Measurements from ENCODE around the gene IGF2. TPM values are rescaled to one million over a fixed set of nuclear protein-coding genes. Genes with fewer than 3 reads are reported as not detected.
"Not testable (repeated sequence)": the region's sequence is repeated elsewhere in the genome, so short reads cannot be mapped to it uniquely, and the experiment has no call there.

The IGF2 gene
- total RNA-seq, 2 experiments from 2014 or later, result not detected

DNA sequence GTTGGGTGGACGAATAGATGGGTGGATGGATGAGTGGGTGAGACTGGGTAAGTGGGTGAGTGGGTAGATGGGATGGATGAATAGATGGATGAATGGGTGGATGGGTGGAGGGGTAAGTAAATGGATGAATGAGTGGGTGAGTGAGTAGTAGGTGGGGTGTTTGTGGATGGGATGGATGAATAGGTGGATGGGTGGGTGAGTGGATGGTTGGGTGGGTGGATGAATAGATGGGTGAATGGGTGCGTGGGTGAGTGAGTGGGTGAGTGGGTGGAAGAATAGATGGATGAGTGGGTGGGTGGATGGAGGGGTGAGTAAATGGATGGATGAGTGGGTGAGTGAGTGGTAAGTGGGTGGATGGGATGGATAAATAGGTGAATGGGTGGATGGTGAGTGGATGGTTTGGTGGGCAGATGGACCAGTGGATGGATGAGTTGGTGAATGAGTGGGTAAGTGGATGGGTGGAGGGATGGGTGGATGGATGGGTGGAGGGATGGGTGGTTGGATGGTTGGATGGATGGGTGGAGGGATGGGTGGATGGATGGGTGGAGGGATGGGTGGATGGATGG, 12.6 kb downstream of the IGF2 start:
- Histone ChIP-seq H3K9me3 (ENCODE audit: control insufficient read depth in 1 of 2, insufficient read depth in 1 of 2, low read length in 2 of 2) (peaks cover 0 to 14% of the 10 kb centered on the region in 2 experiments), H3K4me1 (ENCODE audit: insufficient read depth, low read length) (no peaks in the 10 kb centered on the region), H3K4me3 (ENCODE audit: low read length) (no peak overlapping the region), H3K36me3 (ENCODE audit: insufficient read depth, low read length) (no peaks in the 10 kb centered on the region), H3K27me3 (ENCODE audit: control insufficient read depth in 1 of 2, insufficient read depth in 2 of 2, low read length in 2 of 2) (peaks cover 0 to 7% of the 10 kb centered on the region in 2 experiments), H3K27ac (ENCODE audit: low read depth in 1 of 2, low read length in 2 of 2) (no peak overlapping the region)
- Mint-ChIP-seq H3K27ac (no peak overlapping the region), H3K9me3 (no peaks in the 10 kb centered on the region), H3K36me3 (ENCODE audit: low read depth) (no peaks in the 10 kb centered on the region), H3K27me3 (peaks cover 18% of the 10 kb centered on the region), H3K4me1 (ENCODE audit: low read depth) (no peaks in the 10 kb centered on the region), H3K4me3 (no peak overlapping the region)
- intact Hi-C loops (cut with DNase I, micrococcal nuclease), result no loop called here
- no peak for ATAC-seq (ENCODE audit: poor library complexity)
- TF ChIP-seq, protein P1, sequence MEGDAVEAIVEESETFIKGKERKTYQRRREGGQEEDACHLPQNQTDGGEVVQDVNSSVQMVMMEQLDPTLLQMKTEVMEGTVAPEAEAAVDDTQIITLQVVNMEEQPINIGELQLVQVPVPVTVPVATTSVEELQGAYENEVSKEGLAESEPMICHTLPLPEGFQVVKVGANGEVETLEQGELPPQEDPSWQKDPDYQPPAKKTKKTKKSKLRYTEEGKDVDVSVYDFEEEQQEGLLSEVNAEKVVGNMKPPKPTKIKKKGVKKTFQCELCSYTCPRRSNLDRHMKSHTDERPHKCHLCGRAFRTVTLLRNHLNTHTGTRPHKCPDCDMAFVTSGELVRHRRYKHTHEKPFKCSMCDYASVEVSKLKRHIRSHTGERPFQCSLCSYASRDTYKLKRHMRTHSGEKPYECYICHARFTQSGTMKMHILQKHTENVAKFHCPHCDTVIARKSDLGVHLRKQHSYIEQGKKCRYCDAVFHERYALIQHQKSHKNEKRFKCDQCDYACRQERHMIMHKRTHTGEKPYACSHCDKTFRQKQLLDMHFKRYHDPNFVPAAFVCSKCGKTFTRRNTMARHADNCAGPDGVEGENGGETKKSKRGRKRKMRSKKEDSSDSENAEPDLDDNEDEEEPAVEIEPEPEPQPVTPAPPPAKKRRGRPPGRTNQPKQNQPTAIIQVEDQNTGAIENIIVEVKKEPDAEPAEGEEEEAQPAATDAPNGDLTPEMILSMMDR (IDR thresholded peaks at IDR 0.05), result no peak
- DNase-seq, result no peak
- ChIA-PET POLR2A (no interaction called here), CTCF (no interaction called here)

GRCh38 chr11:2124736-2125484, 14.3 kb downstream of the IGF2 start:
- H3K4me3 Mint-ChIP-seq; H3K4me1 ChIP-seq (ENCODE audit: insufficient read depth, low read length); H3K27ac ChIP-seq (ENCODE audit: low read depth in 1 of 2, low read length in 2 of 2); DNase-seq; H3K36me3 Mint-ChIP-seq (ENCODE audit: low read depth); H3K4me3 ChIP-seq (ENCODE audit: low read length); H3K36me3 ChIP-seq (ENCODE audit: insufficient read depth, low read length); H3K4me1 Mint-ChIP-seq (ENCODE audit: low read depth); H3K9me3 Mint-ChIP-seq; POLR2A ChIA-PET; CTCF ChIA-PET; ATAC-seq (ENCODE audit: poor library complexity); intact Hi-C loops (cut with DNase I, micrococcal nuclease); H3K27ac Mint-ChIP-seq: not testable (repeated sequence)
- Histone ChIP-seq H3K27me3 (ENCODE audit: control insufficient read depth in 1 of 2, insufficient read depth in 2 of 2, low read length in 2 of 2) (peaks cover 0 to 18% of the 10 kb centered on the region in 2 experiments), H3K9me3 (ENCODE audit: control insufficient read depth in 1 of 2, insufficient read depth in 1 of 2, low read length in 2 of 2) (peaks cover 0 to 12% of the 10 kb centered on the region in 2 experiments)
- H3K27me3 Mint-ChIP-seq, result peaks cover 19% of the 10 kb centered on the region

DNA sequence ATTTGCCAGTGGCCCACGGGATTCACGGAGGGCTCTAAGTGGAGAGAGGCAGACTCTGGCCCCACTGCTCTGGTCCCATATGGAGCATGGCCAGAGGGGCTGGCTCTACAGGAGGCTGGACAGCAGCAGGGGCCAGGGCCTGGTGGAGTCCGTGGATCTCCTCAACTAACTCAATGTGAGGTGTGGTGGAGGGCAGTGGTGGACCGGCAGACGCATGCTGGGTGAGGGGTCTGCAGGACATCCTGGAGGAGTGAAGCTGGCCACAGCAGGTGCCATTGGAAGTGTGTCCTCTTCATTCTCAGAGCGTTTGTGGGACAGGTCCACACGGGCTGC, 15.6 kb downstream of the IGF2 start:
- Histone ChIP-seq H3K4me3 (ENCODE audit: low read length) (no peak overlapping the region), H3K27me3 (ENCODE audit: control insufficient read depth in 1 of 2, insufficient read depth in 2 of 2, low read length in 2 of 2) (peaks cover 0 to 18% of the 10 kb centered on the region in 2 experiments), H3K9me3 (ENCODE audit: control insufficient read depth in 1 of 2, insufficient read depth in 1 of 2, low read length in 2 of 2) (peaks cover 0 to 12% of the 10 kb centered on the region in 2 experiments), H3K4me1 (ENCODE audit: insufficient read depth, low read length) (no peaks in the 10 kb centered on the region), H3K36me3 (ENCODE audit: insufficient read depth, low read length) (no peaks in the 10 kb centered on the region), H3K27ac (ENCODE audit: low read depth in 1 of 2, low read length in 2 of 2) (no peak overlapping the region)
- Mint-ChIP-seq H3K4me3 (no peak overlapping the region), H3K9me3 (no peaks in the 10 kb centered on the region), H3K27ac (no peak overlapping the region), H3K4me1 (ENCODE audit: low read depth) (no peaks in the 10 kb centered on the region), H3K27me3 (peaks cover 22% of the 10 kb centered on the region), H3K36me3 (ENCODE audit: low read depth) (no peaks in the 10 kb centered on the region)
- CTCF ChIA-PET, result no interaction called here
- ATAC-seq (ENCODE audit: poor library complexity) (no peak), DNase-seq (no peak)
- intact Hi-C loops (cut with DNase I, micrococcal nuclease), result no loop called here
- TF ChIP-seq, protein P1 (IDR thresholded peaks at IDR 0.05), result no peak
- POLR2A ChIA-PET, result no interaction called here
